Breast epithelium (tissue), 4 donors: Measurements from ENCODE around the gene CCNL2. TPM values are rescaled to one million over a fixed set of nuclear protein-coding genes. Genes with fewer than 3 reads are reported as not detected.

Experiments used
- DNase-seq, 2 donors: peaks; one replicate each; pipeline ENCODE4 v3.0.0-alpha.2; 2019; ENCODE audit warnings: low spot score in 2 of 2
- H3K27ac ChIP-seq, 2 donors: fragments of 200-600 bp; sonication (generic) in 1 of 2; one replicate each; pipeline ENCODE4 v1.5.1; 2016 to 2019; ENCODE audit warnings: mild to moderate bottlenecking in 1 of 2
- H3K27me3 ChIP-seq, 2 donors: fragments of 200-600 bp; sonication (generic) in 1 of 2; one replicate each; pipeline versions ENCODE4 v1.5.1 to v1.6.0; 2017 to 2019; ENCODE audit warnings: control low read depth in 1 of 2, mild to moderate bottlenecking in 1 of 2
- H3K36me3 ChIP-seq: fragments of 200-600 bp; one replicate; pipeline ENCODE4 v1.5.1; 2019
- H3K4me1 ChIP-seq, 2 donors: fragments of 200-600 bp; sonication (generic); one replicate each; pipeline ENCODE4 v1.5.1; 2016 to 2019; ENCODE audit warnings: control low read depth in 1 of 2
- H3K4me3 ChIP-seq, 3 donors: fragments of 200-600 bp; sonication (generic); 1 replicate in 2 of 3; 2 replicates in 1 of 3; pipeline ENCODE4 v1.5.1; 2016 to 2019; ENCODE audit warnings: mild to moderate bottlenecking in 3 of 3, moderate library complexity in 2 of 3
- H3K9me3 ChIP-seq, 2 donors: fragments of 200-600 bp; sonication (generic) in 1 of 2; one replicate each; pipeline ENCODE4 v1.5.1; 2016 to 2019; ENCODE audit warnings: control low read depth in 1 of 2
- CTCF ChIP-seq, 3 donors: fragments of 450-650 bp; IDR thresholded peaks; one replicate each; pipeline ENCODE4 v1.5.1; 2016 to 2017; ENCODE audit warnings: antibody characterized with exemption in 3 of 3, mild to moderate bottlenecking in 3 of 3, moderate library complexity in 3 of 3
- POLR2A ChIP-seq: fragments of 450-650 bp; IDR thresholded peaks from one replicate; pipeline ENCODE4 v1.6.1; 2016; ENCODE audit warnings: antibody characterized with exemption, mild to moderate bottlenecking, moderate library complexity
- POLR2AphosphoS5 ChIP-seq, 3 donors: sonication (generic); formaldehyde crosslinking; IDR thresholded peaks; one replicate each; pipeline ENCODE4 v1.6.1; 2017; ENCODE audit warnings: antibody characterized with exemption in 3 of 3
- intact Hi-C: fragments of 100-400 bp; cut with DNase I; formaldehyde crosslinking; loops from one replicate; pipeline ENCODE4 v1.15.1; 2023; ENCODE audit warnings: low total_unique reads
- total RNA-seq, 3 donors: library from RNA; depleted of rRNA; stranded (reverse); fragments of >200 nt; gene quantifications; one replicate each; pipeline ENCODE4 v1.1.0, GENCODE V29; 2016

CCNL2 gene
- total RNA-seq, 3 donors from 2014 or later, result 170 to 325 (median 285) TPM

- peaks cover 12 to 15% of the 10 kb centered on the region in 2 donors for H3K4me1 ChIP-seq
- H3K27ac ChIP-seq, result no peak overlapping the region
- no peak for DNase-seq
- H3K36me3 ChIP-seq, result no peaks in the 10 kb centered on the region
- no peak overlapping the region for H3K4me3 ChIP-seq
- intact Hi-C loops, result no loop called here
- H3K27me3 ChIP-seq, result no peaks in the 10 kb centered on the region
- no peaks in the 10 kb centered on the region for H3K9me3 ChIP-seq
- TF ChIP-seq CTCF (IDR thresholded peaks at IDR 0.05) (no peak), POLR2AphosphoS5 (IDR thresholded peaks at IDR 0.05) (no peak), POLR2A (no peak)
Observed at GRCh38 chr1:1336931-1337792, 62.0 kb downstream of the CCNL2 start.

GRCh38 chr1:1336446-1336845 is 62.7 kb downstream of the CCNL2 start:
- TF ChIP-seq POLR2A, result no peak
- no peak for TF ChIP-seq CTCF (IDR thresholded peaks at IDR 0.05)
- no peak for TF ChIP-seq POLR2AphosphoS5 (IDR thresholded peaks at IDR 0.05)
- Histone ChIP-seq H3K9me3 (no peaks in the 10 kb centered on the region), H3K4me3 (no peak overlapping the region), H3K27me3 (no peaks in the 10 kb centered on the region), H3K4me1 (peaks cover 13 to 19% of the 10 kb centered on the region in 2 donors), H3K36me3 (no peaks in the 10 kb centered on the region), H3K27ac (no peak overlapping the region)
- no peak for DNase-seq
- intact Hi-C loops, result no loop called here

- intact Hi-C loops, result no loop called here
- H3K4me1 ChIP-seq, result peaks cover 13 to 19% of the 10 kb centered on the region in 2 donors
- H3K9me3 ChIP-seq, result no peaks in the 10 kb centered on the region
- DNase-seq, result no peak
- H3K27me3 ChIP-seq, result no peaks in the 10 kb centered on the region
- H3K4me3 ChIP-seq, result no peak overlapping the region
- no peak for TF ChIP-seq POLR2A
- no peak for TF ChIP-seq POLR2AphosphoS5 (IDR thresholded peaks at IDR 0.05)
- no peak for TF ChIP-seq CTCF (IDR thresholded peaks at IDR 0.05)
- no peak overlapping the region for H3K27ac ChIP-seq
- H3K36me3 ChIP-seq, result no peaks in the 10 kb centered on the region
Observed at GRCh38 chr1:1335792-1336248, 63.3 kb downstream of the CCNL2 start.

Other genes starting within 250 kb of the CCNL2 start
- gene TTLL10, start 225.5 kb downstream of the CCNL2 start, total RNA-seq, result under 1 TPM; 0.15 to 0.33 (median 0.16) TPM
- gene TNFRSF18, start 192.7 kb downstream of the CCNL2 start, total RNA-seq, result 1 to 10 TPM in 2 of 3 donors, not detected in 1; 1.9 to 5.9 TPM
- gene TNFRSF4, start 185.2 kb downstream of the CCNL2 start, total RNA-seq, result 1 to 10 TPM in 2 of 3 donors, under 1 TPM in 1; 0.64 to 2.3 (median 1.6) TPM
- 100 to 1,000 TPM in 1 of 3 donors, 10 to 100 TPM in 2; 58.0 to 111 (median 79.3) TPM for gene SDF4, start 167.3 kb downstream of the CCNL2 start, total RNA-seq
- gene B3GALT6, start 167.1 kb downstream of the CCNL2 start, total RNA-seq, result 10 to 100 TPM; 14.4 to 16.0 (median 14.4) TPM
- gene C1QTNF12, start 152.6 kb downstream of the CCNL2 start, total RNA-seq, result 1 to 10 TPM in 1 of 3 donors, not detected in 2; 2.0 TPM
- 10 to 100 TPM; 37.0 to 39.8 (median 37.4) TPM for gene UBE2J2, start 125.5 kb downstream of the CCNL2 start, total RNA-seq
- gene SCNN1D, start 118.9 kb downstream of the CCNL2 start, total RNA-seq, result 1 to 10 TPM in 2 of 3 donors, under 1 TPM in 1; 0.96 to 5.2 (median 4.7) TPM
- gene ACAP3, start 91.4 kb downstream of the CCNL2 start, total RNA-seq, result 10 to 100 TPM; 19.7 to 33.4 (median 26.9) TPM
- gene PUSL1, start 90.7 kb downstream of the CCNL2 start, total RNA-seq, result 10 to 100 TPM; 16.0 to 27.5 (median 22.0) TPM
- 100 to 1,000 TPM in 2 of 3 donors, 10 to 100 TPM in 1; 68.6 to 125 (median 119) TPM for gene INTS11, start 74.7 kb downstream of the CCNL2 start, total RNA-seq
- gene CPTP, start 74.5 kb downstream of the CCNL2 start, total RNA-seq, result 10 to 100 TPM in 2 of 3 donors, 1 to 10 TPM in 1; 9.0 to 16.4 (median 13.4) TPM
- gene TAS1R3, start 68.1 kb downstream of the CCNL2 start, total RNA-seq, result under 1 TPM in 2 of 3 donors, not detected in 1; 0.16 to 0.33 TPM
- gene DVL1, start 49.9 kb downstream of the CCNL2 start, total RNA-seq, result 10 to 100 TPM; 55.2 to 70.1 (median 55.2) TPM
- 100 to 1,000 TPM in 1 of 3 donors, 10 to 100 TPM in 2; 93.4 to 308 (median 99.8) TPM for gene MXRA8, start 40.8 kb downstream of the CCNL2 start, total RNA-seq
- 100 to 1,000 TPM in 1 of 3 donors, 10 to 100 TPM in 2; 91.3 to 116 (median 99.6) TPM for gene AURKAIP1, start 24.1 kb downstream of the CCNL2 start, total RNA-seq
- gene MRPL20, start 8.0 kb upstream of the CCNL2 start, total RNA-seq, result 100 to 1,000 TPM; 127 to 149 (median 147) TPM
- gene ANKRD65, start 21.9 kb upstream of the CCNL2 start, total RNA-seq, result 10 to 100 TPM; 10.2 to 16.0 (median 12.2) TPM
- 10 to 100 TPM; 13.0 to 44.8 (median 35.7) TPM for gene VWA1, start 36.4 kb upstream of the CCNL2 start, total RNA-seq
- gene ATAD3C, start 50.4 kb upstream of the CCNL2 start, total RNA-seq, result 1 to 10 TPM; 1.9 to 8.5 (median 4.3) TPM
- 10 to 100 TPM in 2 of 3 donors, 1 to 10 TPM in 1; 9.9 to 22.9 (median 22.4) TPM for gene ATAD3B, start 72.4 kb upstream of the CCNL2 start, total RNA-seq
- 10 to 100 TPM; 14.9 to 22.3 (median 15.5) TPM for gene ATAD3A, start 112.8 kb upstream of the CCNL2 start, total RNA-seq
- 1 to 10 TPM; 3.5 to 8.8 (median 3.8) TPM for gene TMEM240, start 141.3 kb upstream of the CCNL2 start, total RNA-seq
- gene SSU72, start 175.5 kb upstream of the CCNL2 start, total RNA-seq, result 100 to 1,000 TPM; 100 to 125 (median 114) TPM
- 1 to 10 TPM in 1 of 3 donors, under 1 TPM in 2; 0.48 to 2.9 (median 0.98) TPM for gene FNDC10, start 200.8 kb upstream of the CCNL2 start, total RNA-seq
- gene MIB2, start 216.2 kb upstream of the CCNL2 start, total RNA-seq, result 10 to 100 TPM; 32.0 to 69.5 (median 48.9) TPM
- gene MMP23B, start 232.8 kb upstream of the CCNL2 start, total RNA-seq, result 10 to 100 TPM in 1 of 3 donors, 1 to 10 TPM in 2; 2.7 to 15.5 (median 7.5) TPM